ENCODE measurements around the gene HIVEP1.

DNA sequence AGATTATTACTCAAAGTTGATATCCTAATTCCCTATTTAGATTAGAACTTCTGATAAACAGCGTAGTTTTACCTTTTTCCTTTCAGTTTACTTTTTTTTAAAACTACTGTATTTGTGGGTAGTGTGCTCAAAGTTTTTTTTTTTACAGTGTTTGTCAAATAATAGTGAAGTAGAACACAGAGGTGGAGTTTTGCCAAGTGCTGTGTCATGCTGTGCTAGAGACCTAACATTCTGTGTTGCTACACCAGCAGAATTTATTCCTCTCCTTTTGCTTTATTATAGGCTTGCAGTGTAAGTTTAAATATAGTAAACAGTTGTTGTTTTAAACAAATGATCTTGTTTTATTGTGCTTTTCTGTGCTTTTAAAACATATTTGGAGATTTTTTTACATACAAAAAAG lies 125.4 kb downstream of the HIVEP1 start:
- no peak for TF ChIP-seq TARDBP (IDR thresholded peaks at IDR 0.05)
- TF ChIP-seq FOXM1 (IDR thresholded peaks at IDR 0.05; ENCODE audit: borderline replicate concordance) = no peak
- no peak for TF ChIP-seq L3MBTL2 (conservative IDR thresholded peaks at IDR 0.05)
- TF ChIP-seq NFRKB (IDR thresholded peaks at IDR 0.05) = no peak
- no peak for TF ChIP-seq FOXK2 (IDR thresholded peaks at IDR 0.05)
- no peak for TF ChIP-seq BHLHE40 (IDR thresholded peaks at IDR 0.05; ENCODE audit: borderline replicate concordance)
- TF ChIP-seq, protein P1, sequence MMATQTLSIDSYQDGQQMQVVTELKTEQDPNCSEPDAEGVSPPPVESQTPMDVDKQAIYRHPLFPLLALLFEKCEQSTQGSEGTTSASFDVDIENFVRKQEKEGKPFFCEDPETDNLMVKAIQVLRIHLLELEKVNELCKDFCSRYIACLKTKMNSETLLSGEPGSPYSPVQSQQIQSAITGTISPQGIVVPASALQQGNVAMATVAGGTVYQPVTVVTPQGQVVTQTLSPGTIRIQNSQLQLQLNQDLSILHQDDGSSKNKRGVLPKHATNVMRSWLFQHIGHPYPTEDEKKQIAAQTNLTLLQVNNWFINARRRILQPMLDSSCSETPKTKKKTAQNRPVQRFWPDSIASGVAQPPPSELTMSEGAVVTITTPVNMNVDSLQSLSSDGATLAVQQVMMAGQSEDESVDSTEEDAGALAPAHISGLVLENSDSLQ (IDR thresholded peaks at IDR 0.05) = no peak
- no peak for TF ChIP-seq ZNF384 (IDR thresholded peaks at IDR 0.05)
- TF ChIP-seq SP1 (IDR thresholded peaks at IDR 0.05) = no peak
- no peak for TF ChIP-seq SUZ12 (IDR thresholded peaks at IDR 0.05)
- no peak for TF ChIP-seq ELF4 (IDR thresholded peaks at IDR 0.05)
